ENCODE results near the gene HOXA1.

GRCh38 chr7:27107391-27108381, 11.9 kb upstream of the HOXA1 start:
- TF ChIP-seq CTCF (conservative IDR thresholded peaks at IDR 0.05; ENCODE audit: low read depth, low read length) (no peak), CHD1 (IDR thresholded peaks at IDR 0.05; ENCODE audit: low read depth, low read length) (no peak), RCOR1 (IDR thresholded peaks at IDR 0.05; ENCODE audit: insufficient replicate concordance, low read length) (no peak)

All from IMR-90 (cell line).